Effector memory CD8-positive, alpha-beta T cell (primary cell): ENCODE results near the gene DDX54.

Source experiments
- ATAC-seq: fragments of 150-1000 bp; cut with Tn5 transposase; replicated peaks from 2 replicates; pipeline ENCODE4 v1.10.0; 2021; ENCODE audit warnings: mild to moderate bottlenecking, moderate library complexity
- DNase-seq, 3 experiments: peaks; one replicate each; pipeline ENCODE4 v3.0.0; 2021
- H3K27ac Mint-ChIP-seq, 2 donors: one replicate each; pipeline ENCODE4 v1.8.0; 2022; ENCODE audit warnings: mild to moderate bottlenecking in 2 of 2, mixed read lengths in 2 of 2, moderate library complexity in 2 of 2
- H3K27me3 Mint-ChIP-seq, 2 donors: one replicate each; pipeline ENCODE4 v1.8.0; 2022; ENCODE audit warnings: mixed read lengths in 2 of 2
- H3K36me3 Mint-ChIP-seq: one replicate; pipeline ENCODE4 v1.8.0; 2022; ENCODE audit warnings: mild to moderate bottlenecking, moderate library complexity, mixed read lengths; ENCODE audit not compliant: insufficient read depth
- H3K4me1 Mint-ChIP-seq, 2 donors: one replicate each; pipeline ENCODE4 v1.8.0; 2022; ENCODE audit warnings: low read depth in 2 of 2, mixed read lengths in 2 of 2
- H3K4me3 Mint-ChIP-seq, 2 donors: one replicate each; pipeline ENCODE4 v1.8.0; 2022; ENCODE audit warnings: mild to moderate bottlenecking in 2 of 2, mixed read lengths in 2 of 2, moderate library complexity in 2 of 2
- H3K9me3 Mint-ChIP-seq, 2 donors: one replicate each; pipeline ENCODE4 v1.8.0; 2022; ENCODE audit warnings: mixed read lengths in 2 of 2

The DDX54 gene

GRCh38 chr12:113173081-113173698, 12.1 kb downstream of the DDX54 start:
- ATAC-seq: no peak
- peaks cover 95% of the 10 kb centered on the region for H3K36me3 Mint-ChIP-seq

DNA sequence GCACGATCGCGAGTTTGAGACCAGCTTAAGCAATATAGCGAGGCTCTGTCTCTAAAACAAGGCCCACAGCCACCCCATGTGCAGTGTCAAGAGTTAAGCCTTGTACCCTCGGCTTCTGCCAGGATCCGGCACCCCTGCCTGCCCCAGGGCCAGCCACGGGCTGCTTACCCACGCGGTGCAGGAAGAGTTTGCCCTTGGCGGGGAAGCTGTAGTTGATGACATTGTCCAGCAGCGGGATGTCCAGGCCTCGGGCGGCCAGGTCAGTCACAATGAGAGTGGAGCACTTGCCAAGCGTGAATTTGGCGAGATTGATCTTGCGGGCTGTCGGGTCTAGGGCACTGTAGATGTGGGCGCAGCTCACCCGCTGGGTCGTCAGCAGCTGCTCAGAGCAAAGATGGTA, 13.1 kb downstream of the DDX54 start:
- Mint-ChIP-seq H3K4me3 (no peak overlapping the region), H3K9me3 (no peaks in the 10 kb centered on the region), H3K4me1 (peaks cover 4 to 9% of the 10 kb centered on the region in 2 donors), H3K27me3 (no peaks in the 10 kb centered on the region), H3K36me3 (peaks cover 90% of the 10 kb centered on the region), H3K27ac (no peak overlapping the region)
- DNase-seq (no peak), ATAC-seq (no peak)

More at GRCh38 chr12:113173081-113173698, 12.1 kb downstream of the DDX54 start:
- Mint-ChIP-seq H3K4me3 (no peak overlapping the region), H3K4me1 (peaks cover 5 to 9% of the 10 kb centered on the region in 2 donors), H3K27ac (peak overlapping the region in 1 of 2 donors; percentile 46), H3K27me3 (no peaks in the 10 kb centered on the region), H3K9me3 (no peaks in the 10 kb centered on the region)
- DNase-seq: no peak

DNA sequence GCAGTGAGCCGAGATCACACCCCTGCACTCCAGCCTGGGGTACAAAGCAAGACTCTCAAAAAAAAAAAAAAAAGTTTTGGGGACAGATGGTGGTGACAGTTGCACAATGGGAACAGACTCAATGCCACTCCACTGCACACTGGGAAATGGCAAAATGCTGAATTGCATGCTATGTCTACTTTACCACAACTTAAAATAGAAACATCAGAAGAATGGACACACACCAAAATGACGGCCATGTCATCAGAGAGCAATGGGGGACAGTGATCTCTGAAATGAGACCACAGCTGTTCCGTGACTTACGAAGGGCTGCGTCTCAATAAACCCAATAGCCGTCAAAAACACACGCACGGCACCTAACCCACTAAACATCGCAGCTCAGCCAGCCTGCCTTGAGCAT, 13.7 kb downstream of the DDX54 start:
- DNase-seq: no peak
- no peaks in the 10 kb centered on the region for H3K9me3 Mint-ChIP-seq
- ATAC-seq: no peak
- H3K4me1 Mint-ChIP-seq: peaks cover 4 to 9% of the 10 kb centered on the region in 2 donors
- no peak overlapping the region for H3K4me3 Mint-ChIP-seq
- peaks cover 90% of the 10 kb centered on the region for H3K36me3 Mint-ChIP-seq
- H3K27me3 Mint-ChIP-seq: no peaks in the 10 kb centered on the region
- no peak overlapping the region for H3K27ac Mint-ChIP-seq

GRCh38 chr12:113170926-113171325, 14.4 kb downstream of the DDX54 start:
- Mint-ChIP-seq H3K27ac (peak overlapping the region in 1 of 2 donors; percentile 7), H3K4me3 (no peak overlapping the region), H3K36me3 (peaks cover 90% of the 10 kb centered on the region), H3K4me1 (peaks cover 4 to 9% of the 10 kb centered on the region in 2 donors), H3K27me3 (no peaks in the 10 kb centered on the region), H3K9me3 (no peaks in the 10 kb centered on the region)
- ATAC-seq: no peak
- no peak for DNase-seq

- Mint-ChIP-seq H3K36me3 (peaks cover 91% of the 10 kb centered on the region), H3K4me1 (peaks cover 4 to 9% of the 10 kb centered on the region in 2 donors), H3K4me3 (no peak overlapping the region), H3K27me3 (no peaks in the 10 kb centered on the region), H3K9me3 (no peaks in the 10 kb centered on the region), H3K27ac (peak overlapping the region in 1 of 2 donors; percentile 7)
- ATAC-seq (no peak), DNase-seq (no peak)
These were observed 14.8 kb downstream of the DDX54 start for GRCh38 chr12:113170457-113170856.

DNA sequence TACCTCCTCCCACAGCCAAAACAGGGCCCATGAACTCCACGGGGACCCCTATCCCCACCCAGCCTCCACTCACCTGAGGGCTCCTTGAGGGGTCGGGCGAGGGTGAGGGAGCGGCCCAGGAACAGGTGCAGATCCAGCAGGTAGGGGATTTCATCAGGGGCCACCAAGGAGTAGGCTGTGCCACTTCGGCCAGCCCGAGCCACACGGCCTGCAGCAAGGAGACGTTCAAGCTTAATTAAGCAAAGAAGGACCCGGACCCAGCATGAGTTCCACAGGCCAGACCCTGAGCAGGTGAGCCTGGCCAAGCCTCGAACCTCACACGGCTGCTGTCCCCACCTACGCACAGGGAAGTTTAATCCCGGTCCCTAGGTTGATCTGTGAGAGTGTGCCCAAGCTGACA, 15.6 kb downstream of the DDX54 start:
- H3K9me3 Mint-ChIP-seq: no peaks in the 10 kb centered on the region
- no peak for DNase-seq
- peaks cover 91% of the 10 kb centered on the region for H3K36me3 Mint-ChIP-seq
- ATAC-seq: no peak
- peaks cover 3 to 9% of the 10 kb centered on the region in 2 donors for H3K4me1 Mint-ChIP-seq
- no peak overlapping the region for H3K4me3 Mint-ChIP-seq
- no peaks in the 10 kb centered on the region for H3K27me3 Mint-ChIP-seq
- no peak overlapping the region for H3K27ac Mint-ChIP-seq

DNA sequence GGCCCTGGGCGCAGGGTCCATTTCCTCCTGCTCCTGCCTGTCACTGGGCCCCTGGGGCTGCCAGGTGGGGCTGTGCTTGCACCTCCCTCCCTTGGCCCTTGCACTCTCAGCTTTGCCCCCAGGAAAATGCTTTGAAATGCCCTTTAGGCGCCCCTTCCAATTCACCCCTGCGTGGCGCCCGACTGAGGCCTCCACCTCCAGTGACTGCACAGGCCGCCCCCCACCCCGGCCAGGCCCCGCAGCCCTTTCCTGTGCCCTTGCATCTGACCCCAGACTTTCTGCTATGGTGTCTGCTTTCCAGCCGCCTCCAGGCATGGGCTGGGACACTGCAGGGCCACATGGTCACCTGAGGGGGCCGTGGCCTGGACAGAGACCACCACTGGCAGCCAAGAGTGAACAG, 17.4 kb downstream of the DDX54 start:
- no peaks in the 10 kb centered on the region for H3K27me3 Mint-ChIP-seq
- peak overlapping the region in 1 of 2 donors; percentile 81 for H3K27ac Mint-ChIP-seq
- H3K4me3 Mint-ChIP-seq: no peak overlapping the region
- ATAC-seq (no peak), DNase-seq (no peak)
- H3K4me1 Mint-ChIP-seq: peaks cover 0 to 6% of the 10 kb centered on the region in 2 donors
- H3K36me3 Mint-ChIP-seq: peaks cover 87% of the 10 kb centered on the region
- no peaks in the 10 kb centered on the region for H3K9me3 Mint-ChIP-seq

GRCh38 chr12:113165521-113166450, 19.5 kb downstream of the DDX54 start:
- H3K9me3 Mint-ChIP-seq: no peaks in the 10 kb centered on the region
- H3K4me3 Mint-ChIP-seq: no peak overlapping the region
- peaks cover 76% of the 10 kb centered on the region for H3K36me3 Mint-ChIP-seq
- peaks cover 2 to 6% of the 10 kb centered on the region in 2 donors for H3K4me1 Mint-ChIP-seq
- ATAC-seq (no peak), DNase-seq (no peak)
- H3K27me3 Mint-ChIP-seq: no peaks in the 10 kb centered on the region
- no peak overlapping the region for H3K27ac Mint-ChIP-seq

- ATAC-seq (no peak), DNase-seq (no peak)
- Mint-ChIP-seq H3K36me3 (peaks cover 73% of the 10 kb centered on the region), H3K4me1 (peaks cover 0 to 6% of the 10 kb centered on the region in 2 donors), H3K27me3 (no peaks in the 10 kb centered on the region), H3K9me3 (no peaks in the 10 kb centered on the region), H3K27ac (no peak overlapping the region), H3K4me3 (no peak overlapping the region)
These were observed 21.3 kb downstream of the DDX54 start for GRCh38 chr12:113164014-113164413.

GRCh38 chr12:113163030-113163360, 22.3 kb downstream of the DDX54 start:
- peaks cover 0 to 6% of the 10 kb centered on the region in 2 donors for H3K4me1 Mint-ChIP-seq
- H3K36me3 Mint-ChIP-seq: peaks cover 71% of the 10 kb centered on the region
- H3K27ac Mint-ChIP-seq: peak overlapping the region; percentile 56 to 75
- no peak for ATAC-seq
- no peak overlapping the region for H3K4me3 Mint-ChIP-seq
- no peak for DNase-seq
- H3K9me3 Mint-ChIP-seq: no peaks in the 10 kb centered on the region
- no peaks in the 10 kb centered on the region for H3K27me3 Mint-ChIP-seq

DNA sequence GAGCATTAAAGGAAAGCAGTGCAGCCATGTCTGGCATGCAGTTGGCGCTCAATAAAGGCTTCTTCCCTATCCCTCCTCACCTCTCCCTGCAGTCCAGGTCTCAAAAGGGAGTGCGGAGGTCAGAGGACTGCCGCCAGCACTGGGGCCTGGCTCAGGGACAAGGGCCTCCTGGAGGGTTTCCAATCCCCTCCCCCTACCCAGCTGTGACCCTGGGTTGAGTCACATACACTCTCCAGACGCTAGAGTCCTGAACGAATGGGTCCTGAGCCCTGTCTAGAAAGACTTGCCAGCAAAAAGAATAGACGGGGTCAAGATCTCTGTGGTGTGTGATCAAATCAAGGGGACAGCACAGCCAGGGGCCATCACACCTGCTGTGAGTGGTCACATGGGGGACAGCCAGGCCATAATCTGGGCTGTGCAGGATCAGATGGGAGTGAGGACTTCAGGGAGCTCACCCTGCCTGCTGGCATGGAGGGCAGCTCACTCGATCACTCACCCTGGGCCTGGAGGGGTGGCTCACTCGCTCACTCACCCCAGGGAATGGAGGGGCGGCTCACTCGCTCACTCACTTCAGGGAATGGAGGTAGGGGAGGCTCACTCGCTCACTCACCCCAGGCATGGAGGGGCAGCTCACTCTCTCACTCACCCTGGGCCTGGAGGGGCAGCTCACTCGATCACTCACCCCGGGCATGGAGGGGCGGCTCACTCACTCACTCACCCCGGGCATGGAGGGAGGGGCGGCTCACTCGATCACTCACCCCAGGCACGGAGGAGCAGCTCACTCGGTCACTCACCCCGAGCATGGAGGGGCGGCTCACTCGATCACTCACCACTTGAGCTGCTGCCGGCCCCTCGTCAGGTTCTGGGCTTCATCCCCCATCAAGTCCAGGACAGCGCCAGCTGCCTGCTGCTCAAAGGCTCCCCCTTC, 22.9 kb downstream of the DDX54 start:
- ATAC-seq (no peak), DNase-seq (no peak)
- peaks cover 73% of the 10 kb centered on the region for H3K36me3 Mint-ChIP-seq

DNA sequence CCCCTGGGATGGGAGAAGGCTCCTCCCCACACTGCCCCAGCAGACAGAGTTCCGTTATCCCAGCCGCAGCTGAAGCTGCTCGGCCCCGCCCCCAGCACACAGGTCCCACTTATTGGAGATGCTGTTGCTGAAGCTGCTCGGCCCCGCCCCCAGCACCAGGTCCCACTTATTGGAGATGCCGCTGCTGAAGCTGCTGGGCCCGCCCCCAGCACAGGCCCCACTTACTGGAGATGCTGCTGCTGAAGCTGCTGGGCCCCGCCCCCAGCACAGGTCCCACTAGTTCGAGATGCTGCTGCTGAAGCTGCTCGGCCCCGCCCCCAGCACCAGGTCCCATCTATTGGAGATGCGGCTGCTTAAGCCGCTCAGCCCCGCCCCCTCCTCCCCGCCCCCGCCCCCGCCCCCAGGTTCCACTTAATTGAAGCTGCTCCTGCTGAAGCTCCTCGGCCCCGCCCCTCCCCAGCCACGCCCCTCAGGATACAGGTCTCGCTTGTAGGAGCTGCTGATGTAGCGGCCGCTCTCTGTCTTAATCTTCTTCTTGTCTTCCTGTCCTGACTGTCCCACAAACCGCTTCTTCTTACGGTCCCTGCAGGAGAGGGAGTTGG, 23.8 kb downstream of the DDX54 start:
- H3K27me3 Mint-ChIP-seq: no peaks in the 10 kb centered on the region
- DNase-seq (no peak), ATAC-seq (no peak)
- no peaks in the 10 kb centered on the region for H3K9me3 Mint-ChIP-seq
- peaks cover 66% of the 10 kb centered on the region for H3K36me3 Mint-ChIP-seq
- peaks cover 0 to 9% of the 10 kb centered on the region in 2 donors for H3K4me1 Mint-ChIP-seq
- H3K27ac Mint-ChIP-seq: peak overlapping the region; percentile 28 to 81
- no peak overlapping the region for H3K4me3 Mint-ChIP-seq

More for the DNA sequence above, 22.9 kb downstream of the DDX54 start:
- H3K27ac Mint-ChIP-seq: peak overlapping the region in 1 of 2 donors; percentile 75
- H3K4me1 Mint-ChIP-seq: peaks cover 0 to 6% of the 10 kb centered on the region in 2 donors
- H3K9me3 Mint-ChIP-seq: no peaks in the 10 kb centered on the region
- H3K27me3 Mint-ChIP-seq: no peaks in the 10 kb centered on the region
- no peak overlapping the region for H3K4me3 Mint-ChIP-seq

DNA sequence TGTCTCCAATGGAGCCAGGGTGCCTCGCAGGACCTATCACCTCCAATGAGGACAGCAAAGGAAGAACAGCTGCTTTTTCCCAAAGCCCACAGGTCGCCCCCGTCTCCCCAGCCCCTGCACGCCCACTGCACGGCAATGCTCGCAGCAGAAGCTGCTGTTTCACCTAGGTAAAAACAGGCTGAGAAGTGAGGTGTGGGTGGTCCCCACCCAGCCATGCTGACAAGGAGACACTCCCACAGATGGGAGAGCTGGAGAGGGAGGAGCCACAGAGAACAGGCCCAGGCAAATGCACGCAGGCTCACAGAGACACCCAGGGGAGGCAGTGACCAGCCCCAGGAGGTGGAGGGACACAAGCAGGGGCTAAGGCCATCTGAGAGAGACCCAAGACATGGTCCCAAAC, 25.3 kb downstream of the DDX54 start:
- Mint-ChIP-seq H3K27ac (no peak overlapping the region), H3K27me3 (no peaks in the 10 kb centered on the region), H3K4me1 (peaks cover 0 to 9% of the 10 kb centered on the region in 2 donors), H3K36me3 (peaks cover 50% of the 10 kb centered on the region), H3K4me3 (no peak overlapping the region), H3K9me3 (no peaks in the 10 kb centered on the region)
- no peak for ATAC-seq
- DNase-seq: no peak
